Heart left ventricle (tissue), 16 donors: ENCODE results near the gene WFDC1. TPM values are rescaled to one million over a fixed set of nuclear protein-coding genes. Genes with fewer than 3 reads are reported as not detected.

Experiments
- ATAC-seq, 4 donors: fragments of 200-7000 bp; cut with Tn5 transposase; one replicate each; pipeline ENCODE4 v1.9.1; 2020 to 2022; ENCODE audit warnings: moderate library complexity in 4 of 4, mild to moderate bottlenecking in 3 of 4, moderate number of reproducible peaks in 1 of 4
- DNase-seq, 5 donors: peaks; one replicate each; pipeline ENCODE4 v3.0.0-alpha.2; 2020
- H3K27ac ChIP-seq, 12 donors: fragments of 200-600 bp; sonication (generic) in 4 of 12; one replicate each; pipeline versions ENCODE4 v1.5.0 to v1.8.0; 2016 to 2022; ENCODE audit warnings: mild to moderate bottlenecking in 2 of 12
- H3K27me3 ChIP-seq, 9 donors: fragments of 200-600 bp; sonication (generic) in 2 of 9; one replicate each; pipeline versions ENCODE4 v1.5.1 to v1.8.0; 2016 to 2022; ENCODE audit warnings: mild to moderate bottlenecking in 3 of 9
- H3K36me3 ChIP-seq, 9 donors: fragments of 200-600 bp; sonication (generic) in 2 of 9; one replicate each; pipeline versions ENCODE4 v1.5.0 to v1.8.0; 2018 to 2022; ENCODE audit warnings: mild to moderate bottlenecking in 2 of 9
- H3K4me1 ChIP-seq, 12 donors: fragments of 200-600 bp; sonication (generic) in 4 of 12; one replicate each; pipeline versions ENCODE4 v1.5.0 to v1.8.0; 2016 to 2022; ENCODE audit warnings: mild to moderate bottlenecking in 3 of 12
- H3K4me3 ChIP-seq, 12 donors: fragments of 200-600 bp; sonication (generic) in 4 of 12; one replicate each; pipeline versions ENCODE4 v1.5.0 to v1.8.0; 2017 to 2022; ENCODE audit warnings: mild to moderate bottlenecking in 9 of 12, moderate library complexity in 4 of 12
- H3K9me3 ChIP-seq, 12 donors: fragments of 200-600 bp; sonication (generic) in 4 of 12; one replicate each; pipeline versions ENCODE4 v1.5.0 to v1.8.0; 2016 to 2022; ENCODE audit warnings: mild to moderate bottlenecking in 1 of 12
- POLR2A ChIP-seq, 2 donors: fragments of 450-650 bp; IDR thresholded peaks; one replicate each; pipeline ENCODE4 v1.6.1; 2017; ENCODE audit warnings: antibody characterized with exemption in 2 of 2, mild to moderate bottlenecking in 2 of 2, moderate library complexity in 2 of 2
- WGBS, 4 donors: extraction: QIAGEN DNeasy Blood & Tissue Kit in 2 of 4; methylation state at CpG; one replicate each; pipeline versions ENCODE4 v1.1.5 to v1.1.7; 2013 to 2018; 5-methylcytosine and 5-hydroxymethylcytosine counted together
- intact Hi-C, 10 donors: fragments of 100-400 bp; cut with DNase I; formaldehyde crosslinking; loops; one replicate each; pipeline versions ENCODE4 v1.11.1 to v1.14.2; 2022
- polyA plus RNA-seq, 2 donors: library from polyadenylated mRNA; stranded (reverse); fragments of 200-250 nt; gene quantifications; one replicate each; pipeline ENCODE4 v1.2.3, GENCODE V29; 2013
- total RNA-seq, 9 donors: library from RNA; depleted of rRNA in 2 of 9; stranded (reverse); fragments of >200 nt in 2 of 9; fragmentation: NEBNext Ultra II Directional in 3 of 9; extraction: Animal tissue kit (Norgen Biotek cat#: 25700) in 3 of 9; gene quantifications; one replicate each; pipeline versions ENCODE4 v1.1.0 to v1.2.4, GENCODE V29; 2016 to 2023
- TF ChIP-seq, protein P1 (sequence below), 12 donors: fragments of 200-600 bp; sonication (generic) in 4 of 12; IDR thresholded peaks; one replicate each; pipeline versions ENCODE4 v1.5.0 to v1.8.0; 2018 to 2022; ENCODE audit warnings: antibody characterized with exemption in 12 of 12, mild to moderate bottlenecking in 5 of 12
- donor health status: ischemic (EF 13 %, LVEDD 7.1; RV severe dilation, severe dysfunction).
- donor health status: healthy with polysubstance abuse.
- donor health status: DM: no; HTN: yes; CAD: no.
- donor health status: DM: no; HTN: no; CAD: no.
- donor health status: ischemic (EF 25% LVEDD 6.9; RV normal size, moderate dysfunction).
- donor health status: ischemic (EF 25% LVEDD 5.7; RV mildly dilated, moderate dysfunction).
- donor health status: healthy.
- donor health status: DM: yes; HTN: yes; CAD: no.
- donor health status: ischemic (EF 35%, LVEDD 5.7; RV mildly dilated, moderate dysfunction).
- donor health status: nonischemic (EF 11% LVEDD 7.7; RV severe dilation, severe dysfunction).
- donor health status: DM: yes; HTN: yes; CAD: no.
- donor health status: PGD.
- donor health status: ischemic (EF 29% LVEDD 5.4; RV normal size, mild dysfunction).
- donor health status: nonischemic (EF 23%, LVEDD 6.1; RV moderate dilation, normal function).

The WFDC1 gene
- total and polyA plus RNA-seq, 11 donors = 0.50 to 5.4 (median 1.6) TPM

- Histone ChIP-seq H3K36me3 (no peaks in the 10 kb centered on the region), H3K27me3 (peaks cover 0 to 20% (median 2%) of the 10 kb centered on the region in 9 donors), H3K27ac (peak overlapping the region in 1 of 12 donors; percentile 72), H3K9me3 (peaks cover 0 to 7% (median 0%) of the 10 kb centered on the region in 12 donors), H3K4me3 (no peak overlapping the region), H3K4me1 (peaks cover 0 to 24% (median 14%) of the 10 kb centered on the region in 12 donors)
- no peak for ATAC-seq
- WGBS, 4 donors = 72 to 78% (median 75%) methylated on average over 10 of the region's 10 CpGs
- TF ChIP-seq, protein P1, sequence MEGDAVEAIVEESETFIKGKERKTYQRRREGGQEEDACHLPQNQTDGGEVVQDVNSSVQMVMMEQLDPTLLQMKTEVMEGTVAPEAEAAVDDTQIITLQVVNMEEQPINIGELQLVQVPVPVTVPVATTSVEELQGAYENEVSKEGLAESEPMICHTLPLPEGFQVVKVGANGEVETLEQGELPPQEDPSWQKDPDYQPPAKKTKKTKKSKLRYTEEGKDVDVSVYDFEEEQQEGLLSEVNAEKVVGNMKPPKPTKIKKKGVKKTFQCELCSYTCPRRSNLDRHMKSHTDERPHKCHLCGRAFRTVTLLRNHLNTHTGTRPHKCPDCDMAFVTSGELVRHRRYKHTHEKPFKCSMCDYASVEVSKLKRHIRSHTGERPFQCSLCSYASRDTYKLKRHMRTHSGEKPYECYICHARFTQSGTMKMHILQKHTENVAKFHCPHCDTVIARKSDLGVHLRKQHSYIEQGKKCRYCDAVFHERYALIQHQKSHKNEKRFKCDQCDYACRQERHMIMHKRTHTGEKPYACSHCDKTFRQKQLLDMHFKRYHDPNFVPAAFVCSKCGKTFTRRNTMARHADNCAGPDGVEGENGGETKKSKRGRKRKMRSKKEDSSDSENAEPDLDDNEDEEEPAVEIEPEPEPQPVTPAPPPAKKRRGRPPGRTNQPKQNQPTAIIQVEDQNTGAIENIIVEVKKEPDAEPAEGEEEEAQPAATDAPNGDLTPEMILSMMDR (IDR thresholded peaks at IDR 0.05) = no peak
- no peak for TF ChIP-seq POLR2A (IDR thresholded peaks at IDR 0.05)
- intact Hi-C loops = no loop called here
- no peak for DNase-seq
Measured at GRCh38 chr16:84292011-84292410, 2.7 kb upstream of the WFDC1 start.

DNA sequence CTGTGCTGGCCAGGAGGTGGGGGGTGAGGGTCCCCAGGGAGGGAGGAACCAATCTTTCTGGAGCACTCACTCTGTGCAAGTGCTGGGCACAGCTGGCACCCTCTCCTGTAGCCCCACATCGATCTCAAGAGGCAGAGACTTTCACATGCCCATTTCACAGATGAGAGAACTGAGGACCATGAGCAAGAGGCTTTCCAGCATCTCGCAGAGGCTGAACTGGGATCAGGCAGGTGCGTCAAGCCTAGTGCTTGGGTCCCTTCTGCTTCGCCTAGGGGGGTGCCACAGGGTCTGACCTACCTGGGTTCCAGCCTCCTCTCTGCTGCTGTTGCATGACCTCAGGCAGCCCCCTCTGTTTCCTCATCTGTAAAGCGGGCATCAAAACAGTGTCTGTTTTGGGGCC, 1.3 kb upstream of the WFDC1 start:
- ATAC-seq = no peak
- peaks cover 0 to 20% (median 2%) of the 10 kb centered on the region in 9 donors for H3K27me3 ChIP-seq
- 92 to 96% (median 94%) methylated on average over 4 to 5 of the region's 5 CpGs for WGBS, 4 donors
- intact Hi-C loops = no loop called here
- no peaks in the 10 kb centered on the region for H3K36me3 ChIP-seq
- TF ChIP-seq, protein P1 (IDR thresholded peaks at IDR 0.05) = no peak
- no peak for TF ChIP-seq POLR2A (IDR thresholded peaks at IDR 0.05)
- DNase-seq = no peak
- peak overlapping the region in 1 of 12 donors; percentile 85 for H3K27ac ChIP-seq
- no peaks in the 10 kb centered on the region for H3K9me3 ChIP-seq
- no peak overlapping the region for H3K4me3 ChIP-seq
- peaks cover 0 to 20% (median 12%) of the 10 kb centered on the region in 12 donors for H3K4me1 ChIP-seq

GRCh38 chr16:84294117-84294516, 561 bp upstream of the WFDC1 start:
- ATAC-seq (peak in 1 of 4 donors; percentile 34), DNase-seq (peak in 1 of 5 donors; percentile 1)
- WGBS, 4 donors = 59 to 66% (median 62%) methylated on average over 9 to 10 of the region's 10 CpGs
- intact Hi-C loops = no loop called here
- Histone ChIP-seq H3K36me3 (no peaks in the 10 kb centered on the region), H3K9me3 (no peaks in the 10 kb centered on the region), H3K4me3 (peak overlapping the region in 6 of 12 donors; percentile 27 to 46 (median 40)), H3K27me3 (peaks cover 0 to 20% (median 2%) of the 10 kb centered on the region in 9 donors), H3K27ac (peak overlapping the region in 2 of 12 donors; percentile 30 to 85), H3K4me1 (peaks cover 0 to 20% (median 12%) of the 10 kb centered on the region in 12 donors)
- TF ChIP-seq POLR2A (IDR thresholded peaks at IDR 0.05) = no peak
- TF ChIP-seq, protein P1 (IDR thresholded peaks at IDR 0.05) = no peak

GRCh38 chr16:84295203-84295860, 654 bp downstream of the WFDC1 start:
- no peak for ATAC-seq
- 47 to 58% (median 54%) methylated on average over 12 to 14 of the region's 14 CpGs for WGBS, 4 donors
- peak overlapping the region in 9 of 12 donors; percentile 27 to 50 (median 39) for H3K4me3 ChIP-seq
- H3K4me1 ChIP-seq = peaks cover 0 to 20% (median 12%) of the 10 kb centered on the region in 12 donors
- H3K36me3 ChIP-seq = no peaks in the 10 kb centered on the region
- intact Hi-C loops = no loop called here
- peaks cover 0 to 20% (median 2%) of the 10 kb centered on the region in 9 donors for H3K27me3 ChIP-seq
- no peak for DNase-seq
- no peak for TF ChIP-seq POLR2A (IDR thresholded peaks at IDR 0.05)
- TF ChIP-seq, protein P1 (IDR thresholded peaks at IDR 0.05) = no peak
- peak overlapping the region in 3 of 12 donors; percentile 30 to 85 (median 40) for H3K27ac ChIP-seq
- no peaks in the 10 kb centered on the region for H3K9me3 ChIP-seq
